Muscle layer of duodenum (tissue), 2 donors: Measurements from ENCODE around the gene CDC42.

Experiments used
- H3K27ac ChIP-seq: one replicate; pipeline ENCODE4 v1.7.0; 2013; ENCODE audit warnings: mild to moderate bottlenecking, low read length
- H3K27me3 ChIP-seq: one replicate; pipeline ENCODE4 v1.7.0; 2013; ENCODE audit warnings: low read depth, mild to moderate bottlenecking, control low read depth, low read length
- H3K36me3 ChIP-seq, 2 donors: one replicate each; pipeline ENCODE4 v1.7.0; 2013; ENCODE audit warnings: low read length in 2 of 2, control low read depth in 1 of 2, mild to moderate bottlenecking in 1 of 2; ENCODE audit not compliant: insufficient read depth in 2 of 2, control insufficient read depth in 1 of 2
- H3K4me1 ChIP-seq, 2 donors: one replicate each; pipeline ENCODE4 v1.7.0; 2013; ENCODE audit warnings: low read length in 2 of 2, mild to moderate bottlenecking in 2 of 2, control low read depth in 1 of 2, moderate library complexity in 1 of 2; ENCODE audit not compliant: insufficient read depth in 2 of 2, control insufficient read depth in 1 of 2
- H3K4me3 ChIP-seq, 2 donors: one replicate each; pipeline ENCODE4 v1.7.0; 2013; ENCODE audit warnings: low read length in 2 of 2, low read depth in 1 of 2, mild to moderate bottlenecking in 1 of 2
- H3K9me3 ChIP-seq, 2 donors: one replicate each; pipeline ENCODE4 v1.7.0; 2013; ENCODE audit warnings: low read length in 2 of 2, control low read depth in 1 of 2, mild to moderate bottlenecking in 1 of 2; ENCODE audit not compliant: control insufficient read depth in 1 of 2
- donor health status: healthy.

Gene CDC42

GRCh38 chr1:22122273-22123070 lies 70.0 kb downstream of the CDC42 start:
- no peak overlapping the region for H3K4me3 ChIP-seq
- no peaks in the 10 kb centered on the region for H3K9me3 ChIP-seq
- H3K27me3 ChIP-seq = no peaks in the 10 kb centered on the region
- peaks cover 0 to 6% of the 10 kb centered on the region in 2 donors for H3K4me1 ChIP-seq
- H3K27ac ChIP-seq = no peak overlapping the region
- peaks cover 0 to 5% of the 10 kb centered on the region in 2 donors for H3K36me3 ChIP-seq

GRCh38 chr1:22123071-22123390 lies 70.5 kb downstream of the CDC42 start:
- Histone ChIP-seq H3K27me3 (no peaks in the 10 kb centered on the region), H3K27ac (no peak overlapping the region), H3K9me3 (no peaks in the 10 kb centered on the region), H3K4me3 (no peak overlapping the region), H3K4me1 (peaks cover 0 to under 1% of the 10 kb centered on the region in 2 donors), H3K36me3 (peaks cover 0 to 5% of the 10 kb centered on the region in 2 donors)

GRCh38 chr1:22123901-22124404 lies 71.4 kb downstream of the CDC42 start:
- no peaks in the 10 kb centered on the region for H3K9me3 ChIP-seq
- no peak overlapping the region for H3K27ac ChIP-seq
- peaks cover 0 to under 1% of the 10 kb centered on the region in 2 donors for H3K36me3 ChIP-seq
- no peaks in the 10 kb centered on the region for H3K27me3 ChIP-seq
- no peak overlapping the region for H3K4me3 ChIP-seq
- no peaks in the 10 kb centered on the region for H3K4me1 ChIP-seq

- no peaks in the 10 kb centered on the region for H3K4me1 ChIP-seq
- H3K4me3 ChIP-seq = no peak overlapping the region
- no peaks in the 10 kb centered on the region for H3K27me3 ChIP-seq
- H3K36me3 ChIP-seq = no peaks in the 10 kb centered on the region
- no peak overlapping the region for H3K27ac ChIP-seq
- H3K9me3 ChIP-seq = no peaks in the 10 kb centered on the region
Measured at GRCh38 chr1:22124592-22125229, 72.2 kb downstream of the CDC42 start.

- no peaks in the 10 kb centered on the region for H3K9me3 ChIP-seq
- H3K27me3 ChIP-seq = peaks cover 6% of the 10 kb centered on the region
- H3K4me1 ChIP-seq = no peaks in the 10 kb centered on the region
- H3K4me3 ChIP-seq = no peak overlapping the region
- H3K36me3 ChIP-seq = no peaks in the 10 kb centered on the region
- H3K27ac ChIP-seq = no peak overlapping the region
Measured at GRCh38 chr1:22126531-22126930, 74.0 kb downstream of the CDC42 start.

GRCh38 chr1:22127248-22127647 lies 74.7 kb downstream of the CDC42 start:
- H3K9me3 ChIP-seq = no peaks in the 10 kb centered on the region
- H3K27me3 ChIP-seq = peaks cover 6% of the 10 kb centered on the region
- no peak overlapping the region for H3K4me3 ChIP-seq
- no peak overlapping the region for H3K27ac ChIP-seq
- peaks cover 0 to 2% of the 10 kb centered on the region in 2 donors for H3K4me1 ChIP-seq
- no peaks in the 10 kb centered on the region for H3K36me3 ChIP-seq

GRCh38 chr1:22127731-22128130 lies 75.2 kb downstream of the CDC42 start:
- peaks cover 6% of the 10 kb centered on the region for H3K27me3 ChIP-seq

GRCh38 chr1:22128392-22128791 lies 75.9 kb downstream of the CDC42 start:
- Histone ChIP-seq H3K4me1 (peaks cover 0 to 4% of the 10 kb centered on the region in 2 donors), H3K4me3 (no peak overlapping the region), H3K27me3 (peaks cover 6% of the 10 kb centered on the region), H3K36me3 (no peaks in the 10 kb centered on the region), H3K9me3 (no peaks in the 10 kb centered on the region), H3K27ac (no peak overlapping the region)

More at GRCh38 chr1:22127731-22128130, 75.2 kb downstream of the CDC42 start:
- H3K36me3 ChIP-seq = no peaks in the 10 kb centered on the region
- H3K4me1 ChIP-seq = peaks cover 0 to 4% of the 10 kb centered on the region in 2 donors
- no peak overlapping the region for H3K4me3 ChIP-seq
- no peak overlapping the region for H3K27ac ChIP-seq
- H3K9me3 ChIP-seq = no peaks in the 10 kb centered on the region

- Histone ChIP-seq H3K27me3 (peaks cover 6% of the 10 kb centered on the region), H3K4me1 (peaks cover 0 to 4% of the 10 kb centered on the region in 2 donors), H3K4me3 (no peak overlapping the region), H3K36me3 (no peaks in the 10 kb centered on the region), H3K27ac (no peak overlapping the region), H3K9me3 (no peaks in the 10 kb centered on the region)
Measured at GRCh38 chr1:22129501-22130117, 77.1 kb downstream of the CDC42 start.

- no peaks in the 10 kb centered on the region for H3K9me3 ChIP-seq
- peaks cover 0 to 4% of the 10 kb centered on the region in 2 donors for H3K4me1 ChIP-seq
- no peak overlapping the region for H3K27ac ChIP-seq
- H3K4me3 ChIP-seq = no peak overlapping the region
- peaks cover 6% of the 10 kb centered on the region for H3K27me3 ChIP-seq
- H3K36me3 ChIP-seq = no peaks in the 10 kb centered on the region
Measured at GRCh38 chr1:22131062-22131461, 78.6 kb downstream of the CDC42 start.

- H3K27ac ChIP-seq = no peak overlapping the region
- peaks cover 6% of the 10 kb centered on the region for H3K27me3 ChIP-seq
- H3K9me3 ChIP-seq = no peaks in the 10 kb centered on the region
- no peak overlapping the region for H3K4me3 ChIP-seq
- no peaks in the 10 kb centered on the region for H3K36me3 ChIP-seq
- peaks cover 0 to 4% of the 10 kb centered on the region in 2 donors for H3K4me1 ChIP-seq
Measured at GRCh38 chr1:22131875-22132486, 79.5 kb downstream of the CDC42 start.
